ENCODE measurements around the gene PALLD. TPM values are rescaled to one million over a fixed set of nuclear protein-coding genes. Genes with fewer than 3 reads are reported as not detected.

PALLD gene
- polyA plus RNA-seq, 4 donors: 85.8 to 252 (median 188) TPM

GRCh38 chr4:168637872-168638756 lies 141.3 kb downstream of the PALLD start:
- DNase-seq (ENCODE audit: low read depth in 4 of 4, low spot score in 3 of 4): no peak

DNA sequence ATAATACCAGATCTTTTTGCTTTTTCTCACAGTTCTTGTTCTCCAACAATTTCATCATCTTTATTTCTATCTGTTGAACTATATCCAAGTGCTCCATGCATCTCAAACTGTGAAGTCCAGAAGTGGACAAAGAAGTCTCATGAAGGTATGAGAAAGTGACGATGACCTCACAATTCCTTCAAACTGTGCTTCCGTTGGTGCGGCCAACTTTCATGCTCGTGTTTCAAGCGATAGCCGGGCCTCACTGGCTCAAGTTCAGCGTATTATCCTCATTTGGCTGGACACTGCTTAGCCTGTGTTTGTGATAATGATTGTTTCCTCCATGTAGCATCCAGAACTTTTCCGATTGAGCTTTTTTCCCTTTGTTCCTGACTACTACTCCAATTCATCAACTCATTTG lies 143.1 kb downstream of the PALLD start:
- DNase-seq (ENCODE audit: low read depth in 4 of 4, low spot score in 3 of 4): no peak

DNA sequence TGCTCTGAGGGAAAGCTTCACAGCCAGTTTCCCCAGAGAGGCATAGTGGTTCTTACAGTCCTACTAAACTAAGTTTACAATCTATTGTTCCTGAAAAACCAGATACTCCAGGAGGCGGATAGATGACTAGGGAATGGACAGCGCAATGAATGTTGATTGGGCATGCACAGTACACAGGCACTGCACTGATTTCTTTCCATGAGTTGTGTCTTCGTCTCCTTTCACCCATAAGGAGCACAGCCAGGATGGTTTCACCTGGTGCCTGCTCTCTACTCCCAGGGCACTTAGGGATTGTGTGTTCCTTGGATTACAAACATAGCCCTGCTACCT lies 144.9 kb downstream of the PALLD start:
- DNase-seq (ENCODE audit: low read depth in 4 of 4, low spot score in 3 of 4): no peak

GRCh38 chr4:168642591-168642990 lies 145.7 kb downstream of the PALLD start:
- DNase-seq (ENCODE audit: low read depth in 4 of 4, low spot score in 3 of 4): no peak

DNA sequence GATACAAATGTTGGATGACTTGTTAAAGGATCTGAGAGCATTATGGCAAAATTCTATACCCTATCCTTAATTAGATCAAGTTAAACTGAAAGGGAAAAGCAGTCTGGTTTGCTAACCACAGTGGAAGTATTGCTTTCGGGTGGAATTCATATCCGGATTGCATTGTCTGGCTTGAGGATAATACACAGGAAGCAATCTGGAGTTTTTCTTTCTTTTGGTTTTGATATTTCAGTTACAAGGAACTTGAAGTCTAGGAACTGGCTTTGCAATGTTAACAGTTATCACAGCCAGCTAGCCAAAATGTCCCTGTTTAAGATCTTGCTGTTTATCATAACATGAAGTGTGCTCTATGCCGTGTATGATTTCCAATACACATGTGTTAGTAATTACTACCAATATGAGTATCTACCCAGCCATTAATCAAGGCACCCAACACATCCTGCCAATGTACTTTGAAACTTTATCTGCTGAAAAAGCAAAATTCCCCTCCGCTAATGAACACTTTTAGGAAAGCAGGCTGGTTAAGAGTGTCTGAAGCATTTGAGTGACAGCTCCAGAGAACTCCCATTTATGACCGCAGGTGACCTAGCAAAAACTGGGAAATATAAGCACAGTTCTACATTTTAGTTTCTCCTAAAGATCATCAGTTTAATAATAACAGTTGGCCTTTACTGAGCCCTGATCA lies 146.4 kb downstream of the PALLD start:
- no peak for DNase-seq (ENCODE audit: low read depth in 4 of 4, low spot score in 3 of 4)

DNA sequence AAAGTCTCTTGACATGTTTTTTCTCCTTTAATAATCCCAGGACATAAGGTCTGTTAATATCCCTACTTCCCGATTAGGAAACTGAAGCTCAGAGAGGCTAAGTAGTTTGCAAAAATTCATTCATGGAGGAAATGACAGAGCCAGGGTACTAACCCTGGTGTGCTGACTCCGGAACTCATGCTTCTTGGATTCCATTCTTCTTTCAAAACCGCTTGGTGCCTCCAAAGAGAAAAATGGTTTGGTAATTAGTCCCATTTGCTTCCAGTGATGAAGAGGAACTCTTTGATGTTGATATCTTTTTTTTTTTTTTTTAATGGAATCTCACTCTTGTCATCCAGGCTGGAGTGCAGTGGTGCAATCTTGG lies 146.9 kb downstream of the PALLD start:
- DNase-seq (ENCODE audit: low read depth in 4 of 4, low spot score in 3 of 4): no peak

GRCh38 chr4:168646001-168646768 lies 149.3 kb downstream of the PALLD start:
- DNase-seq (ENCODE audit: low read depth in 4 of 4, low spot score in 3 of 4): no peak

GRCh38 chr4:168647646-168648375 lies 151.0 kb downstream of the PALLD start:
- DNase-seq (ENCODE audit: low read depth in 4 of 4, low spot score in 3 of 4): no peak

GRCh38 chr4:168648494-168648893 lies 151.6 kb downstream of the PALLD start:
- DNase-seq (ENCODE audit: low read depth in 4 of 4, low spot score in 3 of 4): no peak

DNA sequence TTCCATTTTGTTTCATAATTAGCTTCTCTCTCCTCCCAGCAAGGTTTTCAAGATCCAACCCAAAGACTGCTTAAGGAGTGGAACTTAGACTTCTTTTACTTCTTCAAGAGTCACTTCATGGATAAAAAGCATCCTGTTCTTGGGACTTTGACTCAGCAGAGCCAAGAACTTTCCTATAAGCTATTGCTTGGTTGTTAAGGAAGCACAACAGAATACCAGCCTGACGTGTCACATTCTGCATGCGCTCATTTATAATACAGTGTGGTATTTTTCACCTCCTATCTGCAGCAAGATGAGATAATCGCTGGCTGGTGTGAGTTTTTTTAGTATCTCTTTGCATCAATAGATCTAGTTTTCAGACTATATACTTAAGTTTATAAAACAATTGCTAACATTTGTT lies 152.1 kb downstream of the PALLD start:
- DNase-seq (ENCODE audit: low read depth in 4 of 4, low spot score in 3 of 4): no peak

DNA sequence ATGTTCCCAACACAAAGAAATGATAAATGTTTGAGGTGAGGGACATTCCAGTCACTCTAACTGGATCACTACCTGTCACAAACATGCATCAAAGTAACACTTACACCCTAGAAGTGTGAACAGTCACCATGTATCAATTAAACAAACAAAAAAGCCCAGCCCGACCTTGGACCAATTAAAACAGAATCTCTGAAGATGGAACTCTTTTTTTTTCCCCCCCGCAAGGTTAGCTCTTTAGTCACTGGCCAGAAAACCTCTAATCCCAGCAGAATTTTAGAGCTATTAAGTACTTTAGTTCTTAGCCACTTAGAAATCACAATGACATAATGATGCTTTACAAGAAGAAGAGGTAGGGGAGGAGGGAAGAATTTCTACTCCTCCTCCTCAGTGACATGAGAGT lies 154.5 kb downstream of the PALLD start:
- no peak for DNase-seq (ENCODE audit: low read depth in 4 of 4, low spot score in 3 of 4)

GRCh38 chr4:168651864-168652263 lies 155.0 kb downstream of the PALLD start:
- no peak for DNase-seq (ENCODE audit: low read depth in 4 of 4, low spot score in 3 of 4)

DNA sequence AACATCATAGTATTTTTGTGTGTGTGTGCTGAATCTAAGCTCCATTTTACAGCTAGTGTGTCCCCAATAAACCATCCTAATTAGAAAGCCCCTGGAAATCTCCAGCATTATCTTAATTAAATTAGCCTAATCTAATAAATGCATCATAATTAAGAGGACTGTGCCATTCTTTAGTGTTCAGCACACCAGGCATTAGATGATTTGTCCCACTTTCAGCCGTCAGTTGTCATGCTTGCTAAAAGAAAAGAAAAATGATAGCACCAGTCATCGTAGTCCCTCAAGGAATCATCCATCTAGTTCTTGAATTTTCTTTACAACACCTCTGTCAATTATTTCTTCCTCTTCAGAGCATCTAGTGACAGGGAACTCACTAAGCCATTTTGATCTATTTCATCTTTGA lies 155.9 kb downstream of the PALLD start:
- DNase-seq (ENCODE audit: low read depth in 4 of 4, low spot score in 3 of 4): no peak

DNA sequence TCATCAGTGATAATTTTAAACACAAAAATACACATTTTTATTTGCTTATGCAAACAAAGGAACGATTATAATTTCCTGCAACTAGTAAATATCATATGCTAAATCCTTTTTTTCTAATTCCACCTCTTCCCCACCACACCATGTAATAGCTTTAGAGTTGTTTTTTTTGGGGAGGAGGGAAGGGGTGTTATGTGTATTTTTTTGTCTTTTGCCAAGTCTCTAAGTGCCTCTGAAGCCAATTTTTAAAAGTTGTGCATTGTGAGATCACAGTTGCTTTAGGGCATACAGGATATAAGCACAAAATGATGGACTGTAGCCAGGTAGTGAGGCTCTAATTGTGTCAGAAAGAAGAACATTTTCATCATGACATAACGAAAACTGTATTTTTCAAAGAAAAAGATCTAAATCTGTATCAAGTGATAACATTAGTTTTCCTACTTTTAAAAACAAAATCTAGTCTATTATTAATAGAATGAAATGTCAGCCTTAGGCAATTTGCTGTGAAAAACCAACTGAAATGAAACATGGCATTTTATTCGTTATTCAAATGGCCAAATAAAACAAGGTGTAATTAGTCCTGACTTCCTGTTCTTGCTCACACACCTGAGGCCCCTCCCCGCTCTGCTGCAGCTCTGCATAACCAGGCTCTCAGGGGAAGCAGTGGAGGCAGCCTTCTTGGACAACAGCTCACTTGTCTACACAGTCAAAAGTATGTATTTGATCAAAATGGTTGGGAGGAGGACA lies 157.4 kb downstream of the PALLD start:
- no peak for DNase-seq (ENCODE audit: low read depth in 4 of 4, low spot score in 3 of 4)

DNA sequence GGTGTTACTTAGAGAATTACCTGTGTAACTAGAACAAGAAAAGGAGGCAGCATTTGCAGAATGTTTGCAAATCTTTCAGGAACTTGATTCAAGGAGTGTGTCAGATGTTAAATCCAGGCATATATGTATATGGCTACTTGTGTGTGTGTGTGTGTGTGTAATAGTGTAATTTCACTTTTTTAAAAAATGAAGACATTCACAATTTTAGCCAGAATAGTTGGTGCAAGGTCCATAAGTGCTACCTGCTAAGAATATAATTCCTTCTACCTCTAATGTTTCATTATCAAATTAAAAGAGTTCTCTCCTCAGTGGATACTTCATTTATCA lies 158.0 kb downstream of the PALLD start:
- no peak for DNase-seq (ENCODE audit: low read depth in 4 of 4, low spot score in 3 of 4)

DNA sequence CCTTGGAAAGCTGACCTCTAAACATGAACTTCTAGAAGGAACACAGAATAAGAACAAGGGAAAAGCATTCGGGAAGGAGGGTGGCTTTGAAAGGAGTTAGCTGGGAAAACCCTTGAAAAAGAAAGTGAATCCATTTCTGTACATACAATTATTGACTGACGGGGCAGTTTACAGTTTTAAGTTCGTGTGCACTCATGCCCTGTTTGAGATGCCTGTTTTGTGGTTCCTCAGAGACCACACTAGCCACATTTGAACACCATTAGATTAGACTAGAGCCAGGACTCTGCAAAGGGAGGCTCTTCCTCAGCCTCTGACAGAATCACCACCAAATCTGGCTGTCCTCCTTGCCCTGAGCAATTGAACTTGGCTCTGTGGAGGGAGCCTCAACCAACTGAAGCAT lies 158.3 kb downstream of the PALLD start:
- no peak for DNase-seq (ENCODE audit: low read depth in 4 of 4, low spot score in 3 of 4)

GRCh38 chr4:168656055-168656660 lies 159.3 kb downstream of the PALLD start:
- DNase-seq (ENCODE audit: low read depth in 4 of 4, low spot score in 3 of 4): no peak

DNA sequence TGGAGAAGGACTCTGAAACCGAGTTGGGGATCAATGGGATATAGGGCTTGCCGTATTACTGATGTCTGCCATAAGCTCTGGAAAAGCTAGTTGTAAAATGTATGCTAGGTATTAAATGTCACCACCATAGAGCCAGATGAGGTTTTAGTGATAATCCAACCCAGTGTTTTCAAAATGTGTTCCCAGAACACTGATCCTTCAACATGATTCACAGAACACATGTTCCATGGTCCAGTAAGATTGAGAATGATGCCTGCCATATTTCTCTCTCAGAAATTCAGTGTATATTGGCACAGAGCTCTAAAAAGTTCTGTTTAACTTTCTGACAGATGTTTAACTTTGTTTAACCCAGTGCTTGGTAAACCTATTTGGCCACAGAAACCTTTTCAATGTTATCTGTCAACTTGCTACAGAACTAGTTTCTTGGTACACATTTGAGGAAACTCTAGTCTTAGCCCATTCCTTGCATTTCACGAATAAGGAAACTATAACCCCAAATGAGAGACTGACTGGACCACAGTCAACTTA lies 160.2 kb downstream of the PALLD start:
- no peak for DNase-seq (ENCODE audit: low read depth in 4 of 4, low spot score in 3 of 4)

DNA sequence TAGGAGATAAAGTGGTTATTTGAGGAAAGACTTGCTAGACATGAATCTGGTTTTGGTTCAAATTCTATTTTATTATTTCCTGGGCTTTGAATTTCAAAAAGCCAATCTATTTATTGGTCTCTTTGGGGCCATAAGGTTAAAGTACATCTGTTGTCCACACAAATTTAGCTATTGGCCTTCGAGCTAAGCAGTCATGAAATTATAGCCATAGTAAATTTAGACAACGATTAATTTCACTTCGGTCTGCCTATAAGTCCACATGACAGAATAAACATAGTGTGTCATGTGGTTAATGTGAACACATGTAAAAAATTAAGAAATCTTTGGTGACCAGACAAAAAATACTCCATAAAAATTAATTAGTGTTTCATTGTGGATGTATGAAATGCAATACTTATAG lies 161.9 kb downstream of the PALLD start:
- no peak for DNase-seq (ENCODE audit: low read depth in 4 of 4, low spot score in 3 of 4)
